HepG2 (cell line): ENCODE measurements around the gene HBE1. TPM values are rescaled to one million over a fixed set of nuclear protein-coding genes. Genes with fewer than 3 reads are reported as not detected.

Experiments
- ATAC-seq: fragments of 200-7000 bp; cut with Tn5 transposase; 3 replicates; pipeline ENCODE4 v1.9.1; 2020; ENCODE audit warnings: mild to moderate bottlenecking, moderate library complexity
- BruUV-seq: library from RNA; stranded (reverse); fragments of 400-500 nt; replicated peaks from 2 replicates; lab custom pipeline; 2021; lab: Mats Ljungman, UMichigan
- CTCF ChIA-PET: fragments of 300-600 bp; formaldehyde crosslinking; extraction: SDS; loops from one replicate; lab custom pipeline; 2021; ENCODE audit warnings: low total read pairs, inconsistent platforms, low intra/inter-chr PET ratio; lab: Yijun Ruan, JAX
- POLR2A ChIA-PET: fragments of 350-600 bp; sonication (Branson Sonifier 250); formaldehyde crosslinking; loops from one replicate; lab custom pipeline; 2020; ENCODE audit warnings: antibody characterized with exemption, inconsistent platforms; lab: Yijun Ruan, JAX
- DNase-seq: peaks from one replicate; pipeline ENCODE4 v3.0.0-alpha.2; 2015; ENCODE audit warnings: low spot score
- FAIRE-seq: peaks from 3 replicates; lab custom pipeline; 2011; peaks lifted over from hg19 to GRCh38; lab: Jason Lieb, UNC
- H2AFZ ChIP-seq: one replicate; pipeline ENCODE4 v1.6.1; 2011; ENCODE audit warnings: low read length, inconsistent platforms
- H3K27ac ChIP-seq: fragments of 300-600 bp; 3 replicates; pipeline ENCODE4 v1.8.0; 2011; ENCODE audit warnings: mixed run types, mild to moderate bottlenecking, mixed read lengths, low read length, inconsistent platforms; ENCODE audit not compliant: insufficient read depth; ENCODE audit errors: extremely low read length
- H3K27me3 ChIP-seq, 2 experiments: fragments of 200-600 bp in 1 of 2; 2 replicates in 1 of 2; 3 replicates in 1 of 2; pipeline versions ENCODE4 v1.6.0 to v1.8.0; 2011; ENCODE audit warnings: low read length in 2 of 2, mild to moderate bottlenecking in 2 of 2, moderate library complexity in 2 of 2, inconsistent platforms in 1 of 2; ENCODE audit not compliant: insufficient read depth in 2 of 2, control insufficient read depth in 1 of 2
- H3K36me3 ChIP-seq, 2 experiments: fragments of 200-600 bp in 1 of 2; replicated peaks in 1 of 2; 2 replicates in 1 of 2; 3 replicates in 1 of 2; pipeline versions ENCODE4 v1.5.1 to v1.8.0; 2011; ENCODE audit warnings: low read length in 2 of 2, inconsistent platforms in 1 of 2; ENCODE audit not compliant: insufficient read depth in 2 of 2, control insufficient read depth in 1 of 2
- H3K4me1 ChIP-seq: 2 replicates; pipeline ENCODE4 v1.5.1; 2012; ENCODE audit warnings: low read length, inconsistent platforms; ENCODE audit not compliant: insufficient read depth
- H3K4me2 ChIP-seq: 2 replicates; pipeline ENCODE4 v1.6.0; 2011; ENCODE audit warnings: low read depth, low read length, inconsistent platforms
- H3K4me3 ChIP-seq, 3 experiments: fragments of 200-600 bp in 1 of 3; sonication (generic), shearing (Covaris generic) in 1 of 3; replicated peaks in 1 of 3; 2 replicates each; pipeline ENCODE4 v1.5.1; 2011 to 2016; ENCODE audit warnings: low read length in 3 of 3, inconsistent platforms in 2 of 3, low read depth in 2 of 3, mild to moderate bottlenecking in 2 of 3, control low read depth in 1 of 3, mixed read lengths in 1 of 3; ENCODE audit not compliant: insufficient read depth in 1 of 3
- H3K79me2 ChIP-seq: one replicate; pipeline ENCODE4 v1.6.1; 2011; ENCODE audit warnings: low read length, inconsistent platforms; ENCODE audit not compliant: insufficient read depth
- H3K9ac ChIP-seq: 2 replicates; pipeline ENCODE4 v1.6.0; 2011; ENCODE audit warnings: mild to moderate bottlenecking, low read depth, low read length, inconsistent platforms; ENCODE audit not compliant: insufficient read depth
- H3K9me3 ChIP-seq: 2 replicates; pipeline ENCODE4 v1.5.1; 2012; ENCODE audit warnings: mild to moderate bottlenecking, low read length
- H4K20me1 ChIP-seq: 2 replicates; pipeline ENCODE4 v1.6.0; 2011; ENCODE audit warnings: inconsistent platforms, mild to moderate bottlenecking, low read length, moderate library complexity; ENCODE audit not compliant: insufficient read depth
- ATRX ChIP-seq: sonication (generic); formaldehyde crosslinking; IDR thresholded peaks from 2 replicates; pipeline ENCODE4 v1.4.0; 2020; ENCODE audit warnings: missing genetic modification reagents, borderline replicate concordance
- FOXJ3 ChIP-seq: sonication (generic); formaldehyde crosslinking; IDR thresholded peaks from 2 replicates; pipeline ENCODE4 v1.4.0; 2020; ENCODE audit warnings: missing genetic modification reagents, mild to moderate bottlenecking, borderline replicate concordance
- KAT8 ChIP-seq: IDR thresholded peaks from 2 replicates; pipeline ENCODE4 v1.6.1; 2016; ENCODE audit warnings: missing genetic modification reagents, missing compliant biosample characterization
- MAZ ChIP-seq, 2 experiments: sonication (generic) in 1 of 2; formaldehyde crosslinking in 1 of 2; IDR thresholded peaks; 2 replicates each; pipeline versions ENCODE4 v1.5.0 to v1.6.1; 2012 to 2020; ENCODE audit warnings: low read depth in 2 of 2, mild to moderate bottlenecking in 2 of 2, borderline replicate concordance in 1 of 2, improper control_type of control experiment in 1 of 2, low read length in 1 of 2, missing genetic modification reagents in 1 of 2, moderate library complexity in 1 of 2
- MED8 ChIP-seq: sonication (generic); formaldehyde crosslinking; IDR thresholded peaks from 2 replicates; pipeline ENCODE4 v1.8.1; 2023; ENCODE audit warnings: mild to moderate bottlenecking, missing genetic modification reagents; ENCODE audit not compliant: insufficient replicate concordance
- RAD21 ChIP-seq: fragments of 450-650 bp; formaldehyde crosslinking; IDR thresholded peaks from 2 replicates; pipeline ENCODE4 v1.5.0; 2020; ENCODE audit warnings: mild to moderate bottlenecking
- RAD51 ChIP-seq: fragments of 450-650 bp; IDR thresholded peaks from 2 replicates; pipeline ENCODE4 v1.6.1; 2016; ENCODE audit warnings: borderline replicate concordance
- SALL2 ChIP-seq: sonication (generic); formaldehyde crosslinking; IDR thresholded peaks from 2 replicates; pipeline ENCODE4 v1.8.1; 2023; ENCODE audit warnings: mild to moderate bottlenecking, missing genetic modification reagents, inconsistent platforms
- SMAD9 ChIP-seq: sonication (generic); formaldehyde crosslinking; IDR thresholded peaks from 2 replicates; pipeline ENCODE4 v1.5.1; 2020; ENCODE audit warnings: mild to moderate bottlenecking, missing genetic modification reagents
- USF2 ChIP-seq, 2 experiments: sonication (generic) in 1 of 2; formaldehyde crosslinking in 1 of 2; IDR thresholded peaks; 2 replicates each; pipeline versions ENCODE4 v1.5.1 to v1.6.1; 2011 to 2020; ENCODE audit warnings: borderline replicate concordance in 1 of 2, low read depth in 1 of 2, low read length in 1 of 2, mild to moderate bottlenecking in 1 of 2, missing genetic modification reagents in 1 of 2, moderate library complexity in 1 of 2
- ZNF878 ChIP-seq: sonication (generic); formaldehyde crosslinking; IDR thresholded peaks from 2 replicates; pipeline ENCODE4 v1.8.1; 2023; ENCODE audit warnings: mild to moderate bottlenecking, missing genetic modification reagents, moderate library complexity
- WGBS: methylation state at CpG from one replicate; pipeline ENCODE4 v1.1.6; 2017; ENCODE audit warnings: low lambda C conversion rate; 5-methylcytosine and 5-hydroxymethylcytosine counted together
- in situ Hi-C: cut with HindIII; loops from 2 replicates; pipeline ENCODE4 v1.10.0; 2017; ENCODE audit warnings: low pct_unique_long_range_greater_than_20kb; ENCODE audit not compliant: extremely low pct_ligation_motif_present
- intact Hi-C: fragments of 100-400 bp; cut with micrococcal nuclease; formaldehyde crosslinking; loops from one replicate; pipeline ENCODE4 v1.10.0; 2022; ENCODE audit not compliant: unreplicated experiment
- polyA plus RNA-seq, 8 experiments: library from polyadenylated mRNA; depleted of rRNA in 3 of 8; stranded (reverse) in 7 of 8; unstranded in 1 of 8; fragments of >200 nt; fragmentation: Illumina TruSeq in 4 of 8; extraction: Trizol in 4 of 8; gene quantifications; 2 replicates each; pipeline versions ENCODE4 v1.2.1 to v1.2.3, GENCODE V29; 2011 to 2016; ENCODE audit warnings: low read depth in 4 of 8, missing spikeins in 1 of 8, mixed read lengths in 1 of 8; ENCODE audit not compliant: insufficient read depth in 1 of 8
- total RNA-seq, 5 experiments: library from RNA; depleted of rRNA; stranded (reverse); fragments of >200 nt; fragmentation: Illumina TruSeq; extraction: Trizol; gene quantifications; 2 replicates each; pipeline ENCODE4 v1.2.3, GENCODE V29; 2016; ENCODE audit warnings: low read depth in 1 of 5
- TF ChIP-seq, protein P1 (sequence below): sonication (generic); formaldehyde crosslinking; IDR thresholded peaks from 2 replicates; pipeline ENCODE4 v1.5.0; 2020; ENCODE audit warnings: mild to moderate bottlenecking, missing genetic modification reagents, moderate library complexity

Gene HBE1
- total and polyA plus RNA-seq, 2 of the 13 experiments (the other 11 are each of a cell fraction or from before 2014, with no cell fraction given) = 0.24 to 0.35 TPM

DNA sequence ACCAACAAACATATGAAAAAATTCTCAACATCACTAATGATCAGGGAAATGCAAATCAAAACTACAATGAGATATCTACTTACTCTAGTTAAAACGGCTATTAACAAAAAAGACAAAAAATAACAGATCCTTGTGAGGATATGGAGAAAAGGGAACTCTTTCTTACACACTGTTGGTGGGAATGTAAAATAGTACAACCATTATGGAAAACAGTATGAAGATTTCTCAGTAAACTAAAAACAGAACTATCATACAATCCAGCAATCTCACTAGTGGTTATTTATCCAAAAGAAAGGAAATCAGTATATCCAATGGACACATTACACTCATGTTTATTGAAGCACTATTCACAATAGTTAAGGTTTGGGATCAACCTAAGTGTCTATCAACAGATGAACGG, 3.9 kb downstream of the HBE1 start:
- WGBS = 1% methylated on average over 2 of the region's 2 CpGs
- H4K20me1 ChIP-seq = no peaks in the 10 kb centered on the region
- no peaks in the 10 kb centered on the region for H3K9me3 ChIP-seq
- DNase-seq (no peak), ATAC-seq (no peak), FAIRE-seq (no peak)
- intact Hi-C loops (no loop called here), in situ Hi-C loops (no loop called here)
- H3K4me1 ChIP-seq = no peaks in the 10 kb centered on the region
- no peak overlapping the region for H3K4me2 ChIP-seq
- no TSS peak for BruUV-seq
- H3K9ac ChIP-seq = no peak overlapping the region
- no peaks in the 10 kb centered on the region for H3K27me3 ChIP-seq
- ChIA-PET CTCF (no interaction called here), POLR2A (no interaction called here)
- H3K79me2 ChIP-seq = no peaks in the 10 kb centered on the region
- no peak overlapping the region for H3K4me3 ChIP-seq
- H3K27ac ChIP-seq = no peak overlapping the region
- TF ChIP-seq KAT8 (CRISPR knock-in tag) (no peak), FOXJ3 (no peak), MAZ (IDR thresholded peaks at IDR 0.05; ENCODE audit: borderline replicate concordance, low read depth, low read length) (no peak), MAZ (CRISPR knock-in tag; IDR thresholded peaks at IDR 0.05; ENCODE audit: low read depth) (no peak), MED8 (CRISPR knock-in tag) (no peak), RAD21 (CRISPR knock-in tag) (no peak), ZNF878 (CRISPR knock-in tag) (no peak), SALL2 (CRISPR knock-in tag) (no peak)
- no peak overlapping the region for H2AFZ ChIP-seq
- H3K36me3 ChIP-seq = no peaks in the 10 kb centered on the region

- WGBS = 100% methylated on average over 1 of the region's 7 CpGs
- intact Hi-C loops (no loop called here), in situ Hi-C loops (no loop called here)
- H3K27me3 ChIP-seq = no peaks in the 10 kb centered on the region
- ChIA-PET CTCF (no interaction called here), POLR2A (no interaction called here)
- no TSS peak for BruUV-seq
- no peak overlapping the region for H3K4me2 ChIP-seq
- no peak overlapping the region for H3K4me3 ChIP-seq
- no peak overlapping the region for H3K27ac ChIP-seq
- H3K9ac ChIP-seq = no peak overlapping the region
- no peak for FAIRE-seq
- TF ChIP-seq ATRX (CRISPR knock-in tag) (no peak), RAD51 (peak; percentile 81; the same call in 1 of the 2 replicates), SMAD9 (CRISPR knock-in tag) (no peak), USF2 (IDR thresholded peaks at IDR 0.05; ENCODE audit: low read depth, low read length) (peak; percentile 55), USF2 (CRISPR knock-in tag; IDR thresholded peaks at IDR 0.05; ENCODE audit: borderline replicate concordance) (no peak)
- TF ChIP-seq, protein P1, sequence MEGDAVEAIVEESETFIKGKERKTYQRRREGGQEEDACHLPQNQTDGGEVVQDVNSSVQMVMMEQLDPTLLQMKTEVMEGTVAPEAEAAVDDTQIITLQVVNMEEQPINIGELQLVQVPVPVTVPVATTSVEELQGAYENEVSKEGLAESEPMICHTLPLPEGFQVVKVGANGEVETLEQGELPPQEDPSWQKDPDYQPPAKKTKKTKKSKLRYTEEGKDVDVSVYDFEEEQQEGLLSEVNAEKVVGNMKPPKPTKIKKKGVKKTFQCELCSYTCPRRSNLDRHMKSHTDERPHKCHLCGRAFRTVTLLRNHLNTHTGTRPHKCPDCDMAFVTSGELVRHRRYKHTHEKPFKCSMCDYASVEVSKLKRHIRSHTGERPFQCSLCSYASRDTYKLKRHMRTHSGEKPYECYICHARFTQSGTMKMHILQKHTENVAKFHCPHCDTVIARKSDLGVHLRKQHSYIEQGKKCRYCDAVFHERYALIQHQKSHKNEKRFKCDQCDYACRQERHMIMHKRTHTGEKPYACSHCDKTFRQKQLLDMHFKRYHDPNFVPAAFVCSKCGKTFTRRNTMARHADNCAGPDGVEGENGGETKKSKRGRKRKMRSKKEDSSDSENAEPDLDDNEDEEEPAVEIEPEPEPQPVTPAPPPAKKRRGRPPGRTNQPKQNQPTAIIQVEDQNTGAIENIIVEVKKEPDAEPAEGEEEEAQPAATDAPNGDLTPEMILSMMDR (CRISPR knock-in tag) = no peak
- no peaks in the 10 kb centered on the region for H3K9me3 ChIP-seq
- no peak overlapping the region for H2AFZ ChIP-seq
- no peaks in the 10 kb centered on the region for H3K79me2 ChIP-seq
- H3K36me3 ChIP-seq = no peaks in the 10 kb centered on the region
- H3K4me1 ChIP-seq = no peaks in the 10 kb centered on the region
- no peak for DNase-seq
- H4K20me1 ChIP-seq = no peaks in the 10 kb centered on the region
- ATAC-seq = no peak
Observed at GRCh38 chr11:5258543-5259262, 11.0 kb downstream of the HBE1 start.
